ENCODE measurements around the gene DMD.
"Not testable (repeated sequence)": the region's sequence is repeated elsewhere in the genome, so short reads cannot be mapped to it uniquely, and the experiment has no call there.

DMD gene

GRCh38 chrX:33211356-33212260 is at the start of gene DMD:
DMD (minus strand) TSS chrX:33211549; CDS start chrX:33211312, 237 bp downstream.
- DNase-seq (ENCODE audit: low read depth), result no peak

- no peak for DNase-seq (ENCODE audit: low read depth)
Measured at GRCh38 chrX:33252306-33252825, 41.0 kb upstream of the DMD start.

GRCh38 chrX:33218819-33219218 is 7.5 kb upstream of the DMD start:
- no peak for DNase-seq (ENCODE audit: low read depth)

DNA sequence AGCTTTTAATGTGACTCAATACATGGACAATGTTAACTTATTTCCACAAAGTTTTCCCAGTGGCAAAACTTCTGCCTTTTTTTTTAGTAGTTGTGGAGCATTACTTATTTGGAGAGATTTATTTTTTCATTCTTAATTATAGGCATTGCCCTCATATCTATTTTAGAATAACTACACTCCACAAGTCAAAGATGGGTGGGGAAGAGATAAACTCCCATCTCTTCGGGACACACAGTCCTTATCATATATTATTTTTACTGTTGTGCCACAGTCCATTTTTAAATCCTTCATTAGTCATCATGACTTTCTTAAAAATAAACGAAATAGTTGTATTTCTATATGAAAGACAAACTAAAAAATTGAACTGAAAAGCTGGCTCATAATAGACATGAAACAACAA is 1.2 kb downstream of the DMD start:
- DNase-seq (ENCODE audit: low read depth), result no peak

GRCh38 chrX:33207056-33207455 is 4.3 kb downstream of the DMD start:
- DNase-seq (ENCODE audit: low read depth), result no peak

- DNase-seq (ENCODE audit: low read depth), result no peak
Measured at GRCh38 chrX:33205321-33205720, 6.0 kb downstream of the DMD start.

GRCh38 chrX:33204889-33205288 is 6.5 kb downstream of the DMD start:
- no peak for DNase-seq (ENCODE audit: low read depth)

DNA sequence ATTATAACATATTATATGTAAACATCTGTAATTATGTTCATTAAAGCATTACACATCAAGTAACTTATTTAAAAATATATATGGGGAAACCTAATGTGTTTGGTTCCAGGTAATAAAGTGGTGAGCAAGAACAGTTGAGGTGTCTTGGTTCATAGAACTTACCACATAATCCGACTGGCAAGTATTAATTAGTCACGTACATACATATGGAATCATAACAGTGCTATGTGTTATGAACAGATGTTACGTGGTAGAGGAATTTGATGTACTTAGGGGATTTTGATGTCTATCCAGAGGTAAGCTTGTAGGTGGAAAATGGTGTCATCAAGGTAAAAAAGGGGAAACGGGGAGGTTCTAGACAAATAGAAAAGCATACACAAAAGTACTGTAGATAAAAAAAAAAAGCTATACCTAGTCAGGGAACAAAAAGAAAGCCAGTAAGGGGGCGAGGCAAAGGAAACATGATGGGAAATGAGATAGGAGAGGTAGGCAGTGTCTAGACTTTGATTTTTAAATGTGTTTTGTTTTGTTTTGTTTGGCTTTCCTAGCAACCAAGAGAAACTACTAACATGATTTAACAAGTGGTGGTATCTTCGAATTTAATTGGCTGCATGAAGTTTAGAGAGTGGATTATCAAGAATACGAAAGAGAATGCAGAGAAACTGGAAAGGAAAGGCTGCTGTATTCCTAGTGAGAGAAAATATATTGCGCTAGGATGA is 12.6 kb downstream of the DMD start:
- no peak for DNase-seq (ENCODE audit: low read depth)

DNA sequence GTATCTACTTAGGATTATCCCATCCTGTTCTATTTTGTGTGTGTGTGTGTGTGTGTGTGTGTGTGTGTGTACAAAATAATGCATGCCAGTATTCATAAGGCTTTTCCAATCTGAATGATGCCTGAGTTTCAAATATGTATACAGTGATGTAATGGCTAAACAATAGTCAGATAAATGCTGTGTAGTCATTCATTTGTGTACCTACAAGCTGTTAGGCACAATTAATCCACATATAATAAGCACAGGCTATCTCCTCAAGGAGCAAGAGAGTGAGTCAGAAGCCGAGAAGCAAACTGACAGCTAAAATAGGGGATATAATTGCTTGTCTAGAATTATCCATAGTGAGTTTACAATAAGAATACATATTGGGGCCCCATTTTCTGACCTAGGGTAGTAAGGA is 15.7 kb downstream of the DMD start:
- DNase-seq (ENCODE audit: low read depth), result no peak

DNA sequence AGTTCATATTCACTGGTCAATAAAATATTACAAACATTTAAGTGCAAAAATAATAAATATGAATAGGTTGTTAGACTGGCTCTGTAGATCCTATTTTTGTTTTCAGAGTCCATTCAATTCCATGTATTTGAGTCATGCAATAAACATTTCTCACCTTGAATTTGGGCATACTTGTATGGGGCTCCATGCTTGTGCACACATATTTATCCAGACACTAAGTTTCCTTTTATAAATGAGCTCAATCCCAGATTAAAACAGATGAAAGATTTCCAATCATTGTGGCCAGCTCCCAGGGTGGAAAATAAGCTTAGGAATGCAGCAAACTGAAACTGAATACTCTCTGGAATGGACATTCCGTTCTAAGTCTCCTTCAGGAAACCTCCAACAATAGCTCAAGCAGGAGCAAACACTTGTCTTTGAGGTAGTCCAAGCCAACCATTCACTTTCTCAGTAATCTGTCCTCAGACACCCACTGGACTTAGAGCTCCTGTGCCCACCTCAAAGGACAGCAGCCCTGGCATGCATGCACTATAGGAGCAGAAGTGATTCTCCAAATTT is 16.4 kb downstream of the DMD start:
- no peak for DNase-seq (ENCODE audit: low read depth)

- DNase-seq (ENCODE audit: low read depth), result no peak
Measured at GRCh38 chrX:33194289-33194688, 17.1 kb downstream of the DMD start.

DNA sequence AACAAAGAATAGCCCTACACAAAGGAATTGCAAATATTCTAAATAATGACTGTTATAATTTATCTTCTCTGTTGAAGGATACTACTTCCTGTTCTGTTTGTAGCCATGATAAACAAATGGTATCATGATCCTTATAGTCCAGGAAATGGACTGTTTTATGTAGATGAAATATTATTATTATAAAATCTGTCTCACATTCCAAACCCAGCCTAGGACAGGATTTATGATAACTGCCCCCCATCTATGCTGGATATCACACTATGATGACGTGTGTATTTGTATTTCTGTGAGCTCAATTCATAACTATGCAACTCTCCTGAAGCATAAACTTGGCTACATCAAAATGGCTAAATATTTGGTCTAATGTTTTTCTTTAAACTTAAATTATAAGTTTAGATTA is 21.3 kb downstream of the DMD start:
- DNase-seq (ENCODE audit: low read depth), result no peak

- DNase-seq (ENCODE audit: low read depth), result no peak
Measured at GRCh38 chrX:33188881-33189280, 22.5 kb downstream of the DMD start.

- no peak for DNase-seq (ENCODE audit: low read depth)
Measured at GRCh38 chrX:33188286-33188685, 23.1 kb downstream of the DMD start.

- not testable (repeated sequence) for DNase-seq (ENCODE audit: low read depth)
Measured at GRCh38 chrX:33184803-33185202, 26.5 kb downstream of the DMD start.

DNA sequence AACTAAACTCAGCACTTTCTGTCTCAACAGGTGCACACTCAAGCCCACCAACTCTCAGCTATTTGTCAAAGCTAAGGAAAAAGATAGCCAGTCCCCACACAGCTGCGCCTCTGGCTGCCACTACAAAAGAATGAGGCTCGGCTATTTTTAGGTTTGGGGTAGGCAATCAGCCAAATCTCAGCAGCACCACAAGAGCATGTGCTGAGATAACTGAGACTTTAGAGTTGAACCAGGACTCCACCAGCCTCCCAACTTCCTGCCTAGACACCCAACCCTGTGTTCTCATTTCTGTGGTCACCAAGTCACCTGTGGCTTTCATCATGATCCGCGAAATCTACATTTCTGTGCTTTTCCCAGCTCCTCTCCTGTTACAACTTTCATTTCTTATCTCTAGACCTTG is 28.0 kb downstream of the DMD start:
- no peak for DNase-seq (ENCODE audit: low read depth)

- no peak for DNase-seq (ENCODE audit: low read depth)
Measured at GRCh38 chrX:33178690-33179089, 32.7 kb downstream of the DMD start.

GRCh38 chrX:33178218-33178617 is 33.1 kb downstream of the DMD start:
- DNase-seq (ENCODE audit: low read depth), result no peak

DNA sequence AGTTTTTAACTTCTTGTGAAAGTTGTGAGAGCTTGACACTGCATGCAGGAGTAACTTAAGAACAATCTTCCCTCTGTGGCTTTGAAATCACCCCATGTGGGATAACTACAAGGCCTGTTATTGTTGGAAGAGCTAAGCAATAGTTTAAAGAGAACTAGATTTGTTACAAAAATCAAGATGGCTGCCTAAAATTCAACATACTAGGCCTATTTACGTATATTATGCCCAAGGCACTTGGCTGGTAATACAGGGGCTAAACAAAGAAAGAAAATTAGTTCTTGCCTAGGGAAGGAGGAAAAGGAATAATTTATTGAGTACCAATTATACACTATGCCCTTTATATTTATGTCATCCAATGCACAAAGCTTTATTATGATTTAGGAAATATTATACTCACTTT is 36.1 kb downstream of the DMD start:
- DNase-seq (ENCODE audit: low read depth), result no peak

DNA sequence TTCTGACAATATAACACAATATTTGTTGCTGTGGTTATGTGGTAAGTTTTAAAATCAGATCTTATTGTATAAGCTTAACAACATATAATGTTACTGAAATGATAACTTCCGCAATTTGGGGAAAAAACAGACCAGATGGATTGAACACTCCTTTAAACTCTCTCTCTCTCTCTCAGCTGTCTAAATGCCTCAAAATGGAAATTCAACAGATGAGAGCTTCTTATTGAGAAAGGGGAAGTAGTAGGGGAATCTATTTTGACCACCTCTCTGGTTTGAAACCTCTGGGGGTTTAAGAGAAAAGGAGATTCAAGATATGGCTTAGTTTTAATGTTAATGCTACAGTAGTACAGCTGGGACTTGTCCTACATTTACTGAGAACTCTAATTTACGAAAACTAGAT is 40.3 kb downstream of the DMD start:
- no peak for DNase-seq (ENCODE audit: low read depth)

DNA sequence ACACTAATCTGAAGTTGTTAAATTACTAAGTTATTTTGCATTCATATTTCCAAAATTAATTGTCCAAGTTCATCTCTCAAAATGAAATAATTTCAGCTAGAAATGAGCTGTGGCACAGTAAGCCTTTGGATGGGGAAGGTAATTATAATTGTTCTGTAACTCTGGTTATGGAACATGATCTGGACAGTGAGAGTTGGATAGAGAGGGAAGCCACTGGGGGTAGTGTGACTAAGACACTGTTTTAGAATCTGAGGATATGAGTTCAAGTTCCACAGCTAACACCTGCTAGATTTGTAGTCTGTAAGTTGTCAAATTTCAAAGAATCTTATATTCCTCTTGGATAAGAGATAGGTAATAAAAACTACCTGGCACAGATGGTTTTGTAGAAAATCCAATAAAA is 49.5 kb downstream of the DMD start:
- DNase-seq (ENCODE audit: low read depth), result no peak

GRCh38 chrX:33160273-33160672 is 51.1 kb downstream of the DMD start:
- no peak for DNase-seq (ENCODE audit: low read depth)
